HG03039 (cell line): ENCODE results near the gene CSF3R.
"Not testable (repeated sequence)": the region's sequence is repeated elsewhere in the genome, so short reads cannot be mapped to it uniquely, and the experiment has no call there.

ENCODE experiments used
- ATAC-seq: cut with Tn5 transposase; IDR thresholded peaks from one replicate; pipeline ENCODE4 v1.9.1; 2021; ENCODE audit warnings: mild to moderate bottlenecking, moderate library complexity; ENCODE audit not compliant: unreplicated experiment

The CSF3R gene

GRCh38 chr1:36484099-36484498, 1.4 kb upstream of the CSF3R start:
- no peak for ATAC-seq

GRCh38 chr1:36481771-36482723, 666 bp downstream of the CSF3R start:
- no peak for ATAC-seq

GRCh38 chr1:36481091-36481490, 1.6 kb downstream of the CSF3R start:
- ATAC-seq: no peak

- ATAC-seq: no peak
These were observed 2.6 kb downstream of the CSF3R start for GRCh38 chr1:36480161-36480560.

GRCh38 chr1:36479505-36480051, 3.1 kb downstream of the CSF3R start:
- no peak for ATAC-seq

GRCh38 chr1:36477615-36478014, 5.1 kb downstream of the CSF3R start:
- not testable (repeated sequence) for ATAC-seq

- ATAC-seq: no peak
These were observed 5.8 kb downstream of the CSF3R start for GRCh38 chr1:36476945-36477344.

- ATAC-seq: no peak
These were observed 6.7 kb downstream of the CSF3R start for GRCh38 chr1:36475910-36476604.

GRCh38 chr1:36475341-36475740, 7.4 kb downstream of the CSF3R start:
- ATAC-seq: no peak

- no peak for ATAC-seq
These were observed 10.1 kb downstream of the CSF3R start for GRCh38 chr1:36472656-36473055.

- no peak for ATAC-seq
These were observed 10.7 kb downstream of the CSF3R start for GRCh38 chr1:36471830-36472641.

GRCh38 chr1:36469163-36469562, 13.6 kb downstream of the CSF3R start:
- ATAC-seq: no peak

- ATAC-seq: no peak
These were observed 14.8 kb downstream of the CSF3R start for GRCh38 chr1:36467700-36468455.

GRCh38 chr1:36467027-36467410, 15.7 kb downstream of the CSF3R start:
- ATAC-seq: no peak

- ATAC-seq: no peak
These were observed 16.2 kb downstream of the CSF3R start for GRCh38 chr1:36466370-36467026.

- ATAC-seq: no peak
These were observed 16.9 kb downstream of the CSF3R start for GRCh38 chr1:36465731-36466369.

- peak; percentile 26 for ATAC-seq
These were observed 17.9 kb downstream of the CSF3R start for GRCh38 chr1:36464605-36465393.

GRCh38 chr1:36463803-36464604, 18.7 kb downstream of the CSF3R start, which contains the start of gene MRPS15:
MRPS15 (minus strand) TSS chr1:36464384; CDS start chr1:36464275, 109 bp downstream.
- peak; percentile 86 for ATAC-seq
